Measurements from ENCODE around the gene RCAN2.
"Not testable (repeated sequence)": the region's sequence is repeated elsewhere in the genome, so short reads cannot be mapped to it uniquely, and the experiment has no call there.

Gene RCAN2

DNA sequence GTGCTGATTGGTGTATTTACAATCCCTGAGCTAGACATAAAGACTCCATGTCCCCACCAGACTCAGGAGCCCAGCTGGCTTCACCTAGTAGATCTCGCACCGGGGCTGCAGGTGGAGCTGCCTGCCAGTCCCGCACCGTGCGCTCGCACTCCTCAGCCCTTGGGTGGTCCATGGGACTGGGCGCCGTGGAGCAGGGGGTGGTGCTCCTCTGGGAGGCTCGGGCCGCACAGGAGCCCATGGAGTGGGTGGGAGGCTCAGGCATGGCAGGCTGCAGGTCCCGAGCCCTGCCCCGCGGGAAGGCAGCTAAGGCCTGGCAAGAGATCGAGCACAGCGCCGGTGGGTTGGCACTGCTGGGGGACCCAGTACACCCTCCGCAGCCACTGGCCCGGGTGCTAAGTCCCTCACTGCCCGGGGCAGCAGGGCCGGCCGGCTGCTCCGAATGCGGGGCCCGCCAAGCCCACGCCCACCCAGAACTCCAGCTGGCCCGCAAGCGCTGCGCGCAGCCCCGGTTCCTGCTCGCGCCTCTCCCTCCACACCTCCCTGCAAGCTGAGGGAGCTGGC is 85.5 kb downstream of the RCAN2 start:
- not testable (repeated sequence) for DNase-seq (ENCODE audit: low read depth); H3K4me3 ChIP-seq (ENCODE audit: low read length); H3K36me3 ChIP-seq (ENCODE audit: control insufficient read depth, insufficient read depth, low read length, severe bottlenecking); H3K27me3 ChIP-seq (replicated peaks; ENCODE audit: control insufficient read depth, insufficient read depth, low read length); H3K9me3 ChIP-seq (ENCODE audit: control insufficient read depth, low read length); H3K9ac ChIP-seq (ENCODE audit: low read length)
- peaks cover 17% of the 10 kb centered on the region for H3K4me1 ChIP-seq (ENCODE audit: control insufficient read depth, insufficient read depth, low read length)

DNA sequence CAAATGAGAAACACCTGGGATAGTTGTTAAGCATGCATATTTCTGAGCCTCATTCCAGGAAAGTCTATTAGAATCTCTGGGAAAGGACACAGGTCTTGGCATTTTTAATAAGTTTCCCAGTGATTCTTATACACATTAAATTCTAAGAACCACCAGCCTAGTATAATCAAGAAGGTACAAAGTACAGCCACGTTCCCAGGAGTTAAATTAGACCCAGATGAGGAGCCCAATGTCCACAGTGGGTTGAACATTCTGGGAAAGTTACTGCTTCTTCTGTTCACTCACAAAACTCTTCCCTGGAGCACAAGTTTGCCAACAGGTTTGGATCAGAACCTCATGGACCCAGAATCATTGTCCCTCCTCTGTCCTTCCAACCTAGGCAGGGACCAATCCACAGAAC is 90.4 kb downstream of the RCAN2 start:
- DNase-seq (ENCODE audit: low read depth) = no peak
- Histone ChIP-seq H3K9ac (ENCODE audit: low read length) (no peak overlapping the region), H3K27me3 (replicated peaks; ENCODE audit: control insufficient read depth, insufficient read depth, low read length) (no peaks in the 10 kb centered on the region), H3K4me1 (ENCODE audit: control insufficient read depth, insufficient read depth, low read length) (no peaks in the 10 kb centered on the region), H3K4me3 (ENCODE audit: low read length) (no peak overlapping the region), H3K36me3 (ENCODE audit: control insufficient read depth, insufficient read depth, low read length, severe bottlenecking) (no peaks in the 10 kb centered on the region), H3K9me3 (ENCODE audit: control insufficient read depth, low read length) (no peaks in the 10 kb centered on the region)

- H3K9me3 ChIP-seq (ENCODE audit: control insufficient read depth, low read length) = no peaks in the 10 kb centered on the region
- H3K27me3 ChIP-seq (replicated peaks; ENCODE audit: control insufficient read depth, insufficient read depth, low read length) = no peaks in the 10 kb centered on the region
- H3K4me3 ChIP-seq (ENCODE audit: low read length) = no peak overlapping the region
- DNase-seq (ENCODE audit: low read depth) = no peak
- H3K36me3 ChIP-seq (ENCODE audit: control insufficient read depth, insufficient read depth, low read length, severe bottlenecking) = no peaks in the 10 kb centered on the region
- no peak overlapping the region for H3K9ac ChIP-seq (ENCODE audit: low read length)
- peaks cover 9% of the 10 kb centered on the region for H3K4me1 ChIP-seq (ENCODE audit: control insufficient read depth, insufficient read depth, low read length)
These were observed 95.7 kb downstream of the RCAN2 start for GRCh38 chr6:46395530-46395929.

- DNase-seq (ENCODE audit: low read depth) = no peak
- H3K36me3 ChIP-seq (ENCODE audit: control insufficient read depth, insufficient read depth, low read length, severe bottlenecking) = no peaks in the 10 kb centered on the region
- H3K9me3 ChIP-seq (ENCODE audit: control insufficient read depth, low read length) = no peaks in the 10 kb centered on the region
- H3K4me1 ChIP-seq (ENCODE audit: control insufficient read depth, insufficient read depth, low read length) = peaks cover 9% of the 10 kb centered on the region
- no peak overlapping the region for H3K9ac ChIP-seq (ENCODE audit: low read length)
- H3K4me3 ChIP-seq (ENCODE audit: low read length) = no peak overlapping the region
- no peaks in the 10 kb centered on the region for H3K27me3 ChIP-seq (replicated peaks; ENCODE audit: control insufficient read depth, insufficient read depth, low read length)
These were observed 97.3 kb downstream of the RCAN2 start for GRCh38 chr6:46393940-46394337.

GRCh38 chr6:46393161-46393939 is 97.9 kb downstream of the RCAN2 start:
- no peaks in the 10 kb centered on the region for H3K36me3 ChIP-seq (ENCODE audit: control insufficient read depth, insufficient read depth, low read length, severe bottlenecking)
- no peak for DNase-seq (ENCODE audit: low read depth)
- H3K9ac ChIP-seq (ENCODE audit: low read length) = no peak overlapping the region
- no peaks in the 10 kb centered on the region for H3K27me3 ChIP-seq (replicated peaks; ENCODE audit: control insufficient read depth, insufficient read depth, low read length)
- peaks cover 9% of the 10 kb centered on the region for H3K4me1 ChIP-seq (ENCODE audit: control insufficient read depth, insufficient read depth, low read length)
- H3K9me3 ChIP-seq (ENCODE audit: control insufficient read depth, low read length) = no peaks in the 10 kb centered on the region
- H3K4me3 ChIP-seq (ENCODE audit: low read length) = no peak overlapping the region

GRCh38 chr6:46392294-46392693 is 99.0 kb downstream of the RCAN2 start:
- Histone ChIP-seq H3K27me3 (replicated peaks; ENCODE audit: control insufficient read depth, insufficient read depth, low read length) (no peaks in the 10 kb centered on the region), H3K9ac (ENCODE audit: low read length) (no peak overlapping the region), H3K9me3 (ENCODE audit: control insufficient read depth, low read length) (no peaks in the 10 kb centered on the region), H3K4me1 (ENCODE audit: control insufficient read depth, insufficient read depth, low read length) (peaks cover 9% of the 10 kb centered on the region), H3K4me3 (ENCODE audit: low read length) (no peak overlapping the region), H3K36me3 (ENCODE audit: control insufficient read depth, insufficient read depth, low read length, severe bottlenecking) (no peaks in the 10 kb centered on the region)
- DNase-seq (ENCODE audit: low read depth) = no peak

DNA sequence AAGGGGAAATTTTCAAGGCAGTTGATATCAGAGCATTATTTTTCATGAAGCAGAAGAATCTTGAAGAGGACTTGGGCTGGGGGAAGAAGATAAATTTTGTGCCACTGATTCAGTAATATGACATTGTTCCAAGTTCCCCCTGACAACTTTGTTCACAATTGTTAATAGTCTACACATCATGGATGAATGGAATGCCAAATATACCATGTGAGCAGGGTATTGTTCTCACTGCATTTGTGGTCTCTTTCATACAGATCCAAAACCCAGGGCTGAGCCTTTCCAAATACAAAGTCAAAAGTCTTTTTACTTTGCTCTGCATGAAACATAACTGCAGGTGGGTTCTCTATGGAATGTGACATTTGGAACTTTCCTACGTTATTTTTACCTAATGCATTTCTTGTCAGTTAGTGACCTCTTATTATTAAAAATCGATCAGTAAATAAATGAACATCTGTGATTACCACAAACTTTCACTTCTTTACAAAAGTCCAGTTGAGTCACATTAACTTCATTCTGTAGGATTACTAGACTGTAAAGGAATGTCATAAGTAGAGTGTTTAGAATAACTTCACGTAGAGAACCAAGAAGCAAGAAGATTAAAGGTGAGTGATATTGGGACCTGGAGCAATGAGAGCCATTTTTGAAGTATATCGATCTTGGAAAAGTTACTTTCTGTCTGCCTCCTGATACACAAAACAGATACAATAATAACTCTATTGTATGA is 100.9 kb downstream of the RCAN2 start:
- no peak overlapping the region for H3K4me3 ChIP-seq (ENCODE audit: low read length)
- H3K9me3 ChIP-seq (ENCODE audit: control insufficient read depth, low read length) = no peaks in the 10 kb centered on the region
- peaks cover 9% of the 10 kb centered on the region for H3K4me1 ChIP-seq (ENCODE audit: control insufficient read depth, insufficient read depth, low read length)
- no peaks in the 10 kb centered on the region for H3K36me3 ChIP-seq (ENCODE audit: control insufficient read depth, insufficient read depth, low read length, severe bottlenecking)
- no peaks in the 10 kb centered on the region for H3K27me3 ChIP-seq (replicated peaks; ENCODE audit: control insufficient read depth, insufficient read depth, low read length)
- no peak for DNase-seq (ENCODE audit: low read depth)
- H3K9ac ChIP-seq (ENCODE audit: low read length) = no peak overlapping the region

- not testable (repeated sequence) for H3K36me3 ChIP-seq (ENCODE audit: control insufficient read depth, insufficient read depth, low read length, severe bottlenecking); DNase-seq (ENCODE audit: low read depth); H3K4me1 ChIP-seq (ENCODE audit: control insufficient read depth, insufficient read depth, low read length)
These were observed 103.5 kb downstream of the RCAN2 start for GRCh38 chr6:46387728-46388127.

DNA sequence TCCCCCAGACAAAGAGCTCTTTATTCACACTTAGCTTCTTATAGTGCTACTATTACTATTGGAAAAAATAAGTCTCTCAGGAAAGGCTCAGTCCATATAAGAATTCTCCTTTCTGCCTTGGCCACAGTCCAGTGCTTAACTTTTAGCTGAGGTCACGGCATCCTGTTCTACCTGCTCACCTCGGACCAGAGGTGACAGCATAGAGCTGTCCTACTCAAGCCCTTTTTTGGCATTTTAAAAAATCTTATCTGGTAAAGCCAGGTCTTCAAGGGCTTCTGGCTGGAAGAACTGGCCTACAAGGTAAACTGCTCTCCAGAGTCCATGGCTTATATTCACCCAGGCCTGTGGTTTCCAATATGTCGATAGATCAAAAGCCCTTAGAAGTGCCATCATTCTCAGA is 109.7 kb downstream of the RCAN2 start:
- H3K36me3 ChIP-seq (ENCODE audit: control insufficient read depth, insufficient read depth, low read length, severe bottlenecking) = no peaks in the 10 kb centered on the region
- no peak for DNase-seq (ENCODE audit: low read depth)
- H3K9ac ChIP-seq (ENCODE audit: low read length) = no peak overlapping the region
- no peaks in the 10 kb centered on the region for H3K9me3 ChIP-seq (ENCODE audit: control insufficient read depth, low read length)
- no peaks in the 10 kb centered on the region for H3K4me1 ChIP-seq (ENCODE audit: control insufficient read depth, insufficient read depth, low read length)
- H3K27me3 ChIP-seq (replicated peaks; ENCODE audit: control insufficient read depth, insufficient read depth, low read length) = no peaks in the 10 kb centered on the region
- H3K4me3 ChIP-seq (ENCODE audit: low read length) = no peak overlapping the region

More at GRCh38 chr6:46387728-46388127, 103.5 kb downstream of the RCAN2 start:
- H3K4me3 ChIP-seq (ENCODE audit: low read length); H3K9me3 ChIP-seq (ENCODE audit: control insufficient read depth, low read length); H3K9ac ChIP-seq (ENCODE audit: low read length); H3K27me3 ChIP-seq (replicated peaks; ENCODE audit: control insufficient read depth, insufficient read depth, low read length): not testable (repeated sequence)

DNA sequence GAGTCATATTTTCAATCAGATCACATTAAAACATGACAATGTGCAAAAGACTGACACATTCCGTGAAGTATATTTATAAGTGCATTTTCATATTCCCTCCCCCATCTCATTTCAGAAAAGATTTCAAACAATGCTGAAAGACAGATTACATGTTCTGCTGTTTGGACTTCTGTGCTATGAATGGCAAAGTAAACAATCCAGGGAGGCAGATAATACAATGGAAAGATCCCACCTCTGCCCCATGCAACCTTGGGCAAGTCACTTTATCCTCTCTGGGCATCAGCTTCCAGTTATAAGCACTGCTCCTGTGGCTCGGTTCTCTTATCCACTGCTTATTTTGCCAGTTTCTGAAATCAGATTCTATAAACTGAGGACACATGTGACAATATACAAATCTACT is 110.2 kb downstream of the RCAN2 start:
- DNase-seq (ENCODE audit: low read depth) = no peak
- H3K9me3 ChIP-seq (ENCODE audit: control insufficient read depth, low read length) = no peaks in the 10 kb centered on the region
- H3K27me3 ChIP-seq (replicated peaks; ENCODE audit: control insufficient read depth, insufficient read depth, low read length) = no peaks in the 10 kb centered on the region
- no peak overlapping the region for H3K4me3 ChIP-seq (ENCODE audit: low read length)
- H3K9ac ChIP-seq (ENCODE audit: low read length) = no peak overlapping the region
- no peaks in the 10 kb centered on the region for H3K4me1 ChIP-seq (ENCODE audit: control insufficient read depth, insufficient read depth, low read length)
- no peaks in the 10 kb centered on the region for H3K36me3 ChIP-seq (ENCODE audit: control insufficient read depth, insufficient read depth, low read length, severe bottlenecking)

DNA sequence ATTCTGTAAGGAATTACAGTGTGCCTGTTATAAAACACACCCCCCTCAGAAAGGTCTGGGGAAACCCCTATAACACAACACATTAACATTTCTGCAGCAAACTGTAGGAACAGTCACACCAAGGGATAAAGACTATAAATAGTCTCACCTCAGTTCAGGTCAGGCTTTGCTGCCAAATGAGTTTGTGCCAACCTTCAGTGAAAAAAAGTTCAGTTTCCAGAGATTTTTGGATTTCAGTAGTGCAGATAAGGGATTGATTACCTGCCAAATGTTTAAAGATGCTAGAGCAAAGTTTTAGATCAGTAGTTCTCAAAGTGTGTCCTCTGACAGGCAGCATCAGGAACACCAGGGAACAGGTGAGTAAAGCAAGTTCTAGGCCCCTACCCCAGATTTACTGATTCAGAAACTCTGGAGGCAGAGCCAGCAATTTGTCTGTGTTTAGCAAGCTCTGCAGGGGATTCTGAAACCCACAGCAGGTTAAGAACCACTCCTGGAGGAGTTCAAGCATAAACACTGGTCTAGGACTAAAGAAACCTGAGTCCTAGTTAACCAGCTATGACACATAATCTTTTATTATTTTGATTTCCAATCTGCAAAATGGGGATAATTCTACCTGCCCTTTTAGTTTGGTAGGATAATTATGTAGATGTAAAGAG is 111.0 kb downstream of the RCAN2 start:
- Histone ChIP-seq H3K9me3 (ENCODE audit: control insufficient read depth, low read length) (no peaks in the 10 kb centered on the region), H3K4me3 (ENCODE audit: low read length) (no peak overlapping the region), H3K9ac (ENCODE audit: low read length) (no peak overlapping the region), H3K4me1 (ENCODE audit: control insufficient read depth, insufficient read depth, low read length) (no peaks in the 10 kb centered on the region), H3K36me3 (ENCODE audit: control insufficient read depth, insufficient read depth, low read length, severe bottlenecking) (no peaks in the 10 kb centered on the region), H3K27me3 (replicated peaks; ENCODE audit: control insufficient read depth, insufficient read depth, low read length) (no peaks in the 10 kb centered on the region)
- DNase-seq (ENCODE audit: low read depth) = no peak

All from adipocyte (in vitro differentiated cells).